Mesendoderm (in vitro differentiated cells): ENCODE results near the gene GLS.
A peak's percentile ranks its signal among the peaks of the same experiment; 100 is the strongest.
"Not testable (repeated sequence)": the region's sequence is repeated elsewhere in the genome, so short reads cannot be mapped to it uniquely, and the experiment has no call there.

ENCODE experiments used
- DNase-seq: peaks from one replicate; pipeline ENCODE4 v3.0.0; 2013
- H2AK5ac ChIP-seq: 2 replicates; pipeline ENCODE4 v1.6.1; 2013; ENCODE audit warnings: low read length, inconsistent platforms
- H2BK120ac ChIP-seq: 2 replicates; pipeline ENCODE4 v1.6.1; 2013; ENCODE audit warnings: low read depth, mild to moderate bottlenecking, low read length, moderate library complexity, mixed read lengths
- H2BK15ac ChIP-seq: replicated peaks from 2 replicates; pipeline ENCODE4 v1.6.1; 2013; ENCODE audit warnings: low read depth, mild to moderate bottlenecking, moderate library complexity
- H2BK5ac ChIP-seq: 2 replicates; pipeline ENCODE4 v1.6.1; 2013; ENCODE audit warnings: low read length, inconsistent platforms
- H3K18ac ChIP-seq: 2 replicates; pipeline ENCODE4 v1.6.1; 2013; ENCODE audit warnings: mild to moderate bottlenecking, low read length, mixed read lengths
- H3K23ac ChIP-seq: one replicate; pipeline ENCODE4 v1.6.1; 2013; ENCODE audit warnings: low read length
- H3K27ac ChIP-seq: 2 replicates; pipeline ENCODE4 v1.5.1; 2013; ENCODE audit warnings: low read depth, mild to moderate bottlenecking, inconsistent platforms, low read length, moderate library complexity
- H3K27me3 ChIP-seq: 2 replicates; pipeline ENCODE4 v1.6.1; 2013; ENCODE audit warnings: low read length, control low read depth, mild to moderate bottlenecking, inconsistent platforms; ENCODE audit not compliant: insufficient read depth, poor library complexity
- H3K36me3 ChIP-seq: 2 replicates; pipeline ENCODE4 v1.6.1; 2013; ENCODE audit warnings: low read length, inconsistent platforms; ENCODE audit not compliant: control insufficient read depth, insufficient read depth
- H3K4ac ChIP-seq: one replicate; pipeline ENCODE4 v1.6.1; 2013; ENCODE audit warnings: low read depth, mild to moderate bottlenecking, low read length, moderate library complexity
- H3K4me1 ChIP-seq: 2 replicates; pipeline ENCODE4 v1.6.1; 2013; ENCODE audit warnings: low read depth, low read length, inconsistent platforms; ENCODE audit not compliant: control insufficient read depth
- H3K4me2 ChIP-seq: 2 replicates; pipeline ENCODE4 v1.6.1; 2013; ENCODE audit warnings: low read length
- H3K4me3 ChIP-seq: 2 replicates; pipeline ENCODE4 v1.5.1; 2013; ENCODE audit warnings: mild to moderate bottlenecking, low read length
- H3K56ac ChIP-seq: one replicate; pipeline ENCODE4 v1.6.1; 2013; ENCODE audit warnings: low read length
- H3K79me1 ChIP-seq: 2 replicates; pipeline ENCODE4 v1.6.1; 2013; ENCODE audit warnings: low read length, inconsistent platforms
- H3K79me2 ChIP-seq: 2 replicates; pipeline ENCODE4 v1.6.1; 2013; ENCODE audit warnings: mild to moderate bottlenecking, low read length; ENCODE audit not compliant: control insufficient read depth, insufficient read depth
- H3K9ac ChIP-seq: 2 replicates; pipeline ENCODE4 v1.6.1; 2013; ENCODE audit warnings: low read length, inconsistent platforms
- H4K5ac ChIP-seq: one replicate; pipeline ENCODE4 v1.6.1; 2013; ENCODE audit warnings: low read length
- H4K8ac ChIP-seq: one replicate; pipeline ENCODE4 v1.6.1; 2013; ENCODE audit warnings: low read depth, mild to moderate bottlenecking, control low read depth, low read length, moderate library complexity
- WGBS: extraction: QIAGEN DNeasy Blood & Tissue Kit; methylation state at CpG from one replicate; pipeline ENCODE4 v1.1.7; 2013; ENCODE audit warnings: low lambda C conversion rate, missing lambda C conversion rate; ENCODE audit not compliant: insufficient coverage; ENCODE audit errors: extremely low coverage; 5-methylcytosine and 5-hydroxymethylcytosine counted together

Gene GLS

GRCh38 chr2:190853022-190853421, 27.6 kb upstream of the GLS start:
- not testable (repeated sequence) for DNase-seq, H3K23ac ChIP-seq, H3K79me2 ChIP-seq, H3K4ac ChIP-seq, H3K27ac ChIP-seq, H4K5ac ChIP-seq, H4K8ac ChIP-seq, H3K56ac ChIP-seq, H3K4me1 ChIP-seq, H3K9ac ChIP-seq, H3K4me3 ChIP-seq, H3K18ac ChIP-seq, H3K4me2 ChIP-seq, H3K79me1 ChIP-seq, H2BK15ac ChIP-seq, H3K36me3 ChIP-seq, H2AK5ac ChIP-seq, H3K27me3 ChIP-seq, H2BK120ac ChIP-seq, H2BK5ac ChIP-seq
- WGBS, result no CpG with 5 or more reads among the region's 4 CpGs

GRCh38 chr2:190853531-190854383, 26.9 kb upstream of the GLS start:
- Histone ChIP-seq H3K4me1 (no peaks in the 10 kb centered on the region), H2BK5ac (no peak overlapping the region), H3K36me3 (no peaks in the 10 kb centered on the region), H3K4me3 (no peak overlapping the region), H4K8ac (no peak overlapping the region), H3K79me2 (no peaks in the 10 kb centered on the region), H2BK15ac (no peak overlapping the region), H3K79me1 (no peaks in the 10 kb centered on the region), H3K4me2 (no peak overlapping the region), H2BK120ac (no peak overlapping the region), H2AK5ac (no peak overlapping the region), H3K56ac (no peak overlapping the region), H4K5ac (no peak overlapping the region), H3K27ac (no peak overlapping the region), H3K18ac (no peak overlapping the region), H3K23ac (no peak overlapping the region), H3K9ac (no peak overlapping the region), H3K4ac (no peak overlapping the region), H3K27me3 (no peaks in the 10 kb centered on the region)
- DNase-seq, result no peak
- WGBS, result no CpG with 5 or more reads among the region's 2 CpGs

DNA sequence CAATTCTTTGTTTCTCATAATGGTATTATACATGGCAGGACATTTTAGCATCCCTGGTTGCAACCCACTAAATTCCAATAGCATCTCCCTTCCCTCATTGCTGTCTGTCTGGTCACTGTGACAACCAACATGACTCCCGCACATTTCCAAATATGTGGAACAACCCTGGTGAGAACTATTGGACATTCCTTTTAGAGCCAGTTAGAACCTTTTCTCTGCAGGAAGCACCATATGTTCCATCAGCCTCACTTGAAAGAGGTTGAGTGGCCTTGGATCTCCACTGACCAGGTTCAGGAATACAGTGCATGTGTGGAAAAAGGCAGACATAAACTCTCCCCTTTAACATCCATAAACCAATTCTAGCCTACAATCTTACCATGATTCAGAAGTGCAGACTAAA, 25.9 kb upstream of the GLS start:
- Histone ChIP-seq H3K23ac (no peak overlapping the region), H3K4ac (no peak overlapping the region), H2BK5ac (no peak overlapping the region), H3K9ac (no peak overlapping the region), H2AK5ac (no peak overlapping the region), H3K27me3 (no peaks in the 10 kb centered on the region), H3K4me2 (no peak overlapping the region), H3K79me1 (no peaks in the 10 kb centered on the region), H2BK120ac (no peak overlapping the region), H3K4me3 (no peak overlapping the region), H4K8ac (no peak overlapping the region), H3K79me2 (no peaks in the 10 kb centered on the region), H3K4me1 (peaks cover 5% of the 10 kb centered on the region), H3K18ac (no peak overlapping the region), H3K36me3 (no peaks in the 10 kb centered on the region), H2BK15ac (no peak overlapping the region), H4K5ac (no peak overlapping the region), H3K56ac (no peak overlapping the region), H3K27ac (no peak overlapping the region)
- no CpG with 5 or more reads among the region's 1 CpG for WGBS
- no peak for DNase-seq

GRCh38 chr2:190855245-190855644, 25.4 kb upstream of the GLS start:
- H3K23ac ChIP-seq, result no peak overlapping the region
- no peak overlapping the region for H3K9ac ChIP-seq
- no peak overlapping the region for H2BK120ac ChIP-seq
- H3K79me1 ChIP-seq, result no peaks in the 10 kb centered on the region
- H3K4me2 ChIP-seq, result no peak overlapping the region
- peaks cover 7% of the 10 kb centered on the region for H3K4me1 ChIP-seq
- H2AK5ac ChIP-seq, result no peak overlapping the region
- no peak overlapping the region for H3K4me3 ChIP-seq
- H3K36me3 ChIP-seq, result no peaks in the 10 kb centered on the region
- no peak overlapping the region for H3K27ac ChIP-seq
- no peak overlapping the region for H2BK15ac ChIP-seq
- H3K56ac ChIP-seq, result no peak overlapping the region
- no peak overlapping the region for H4K8ac ChIP-seq
- no peak overlapping the region for H2BK5ac ChIP-seq
- no peak overlapping the region for H3K4ac ChIP-seq
- no peaks in the 10 kb centered on the region for H3K27me3 ChIP-seq
- no peak overlapping the region for H4K5ac ChIP-seq
- no CpG with 5 or more reads among the region's 4 CpGs for WGBS
- no peaks in the 10 kb centered on the region for H3K79me2 ChIP-seq
- DNase-seq, result no peak
- H3K18ac ChIP-seq, result no peak overlapping the region

GRCh38 chr2:190856985-190857384, 23.6 kb upstream of the GLS start:
- Histone ChIP-seq H3K56ac (no peak overlapping the region), H2AK5ac (no peak overlapping the region), H2BK15ac (no peak overlapping the region), H3K36me3 (no peaks in the 10 kb centered on the region), H3K18ac (no peak overlapping the region), H2BK5ac (no peak overlapping the region), H3K4me1 (peaks cover 14% of the 10 kb centered on the region), H3K79me1 (no peaks in the 10 kb centered on the region), H4K8ac (no peak overlapping the region), H3K27me3 (no peaks in the 10 kb centered on the region), H2BK120ac (no peak overlapping the region), H3K23ac (no peak overlapping the region), H3K4me2 (no peak overlapping the region), H3K27ac (no peak overlapping the region), H3K4me3 (no peak overlapping the region), H3K4ac (no peak overlapping the region), H3K79me2 (no peaks in the 10 kb centered on the region), H4K5ac (no peak overlapping the region), H3K9ac (no peak overlapping the region)
- no peak for DNase-seq
- WGBS, result no CpG with 5 or more reads among the region's 1 CpG

GRCh38 chr2:190858817-190859216, 21.8 kb upstream of the GLS start:
- peaks cover 14% of the 10 kb centered on the region for H3K4me1 ChIP-seq
- H3K27ac ChIP-seq, result no peak overlapping the region

More at GRCh38 chr2:190858817-190859216, 21.8 kb upstream of the GLS start:
- H2BK120ac ChIP-seq, result no peak overlapping the region
- no peak overlapping the region for H3K56ac ChIP-seq
- no peaks in the 10 kb centered on the region for H3K36me3 ChIP-seq
- no peaks in the 10 kb centered on the region for H3K79me1 ChIP-seq
- H4K8ac ChIP-seq, result no peak overlapping the region
- no peak overlapping the region for H3K9ac ChIP-seq
- H3K27me3 ChIP-seq, result no peaks in the 10 kb centered on the region
- no peak overlapping the region for H2AK5ac ChIP-seq
- H3K18ac ChIP-seq, result peak overlapping the region; percentile 16
- peak overlapping the region; percentile 96 for H2BK15ac ChIP-seq
- no peak overlapping the region for H3K4me3 ChIP-seq
- no peak overlapping the region for H3K4ac ChIP-seq
- no peak for DNase-seq
- H3K79me2 ChIP-seq, result no peaks in the 10 kb centered on the region
- no peak overlapping the region for H3K23ac ChIP-seq
- H3K4me2 ChIP-seq, result no peak overlapping the region
- no peak overlapping the region for H2BK5ac ChIP-seq
- no CpG with 5 or more reads among the region's 6 CpGs for WGBS
- no peak overlapping the region for H4K5ac ChIP-seq
